EH (cell line): ENCODE data around the gene OR10C1.

ENCODE experiments used
- DNase-seq: peaks from one replicate; pipeline ENCODE4 v3.0.0-alpha.2; 2015; ENCODE audit warnings: low read depth

The OR10C1 gene

DNA sequence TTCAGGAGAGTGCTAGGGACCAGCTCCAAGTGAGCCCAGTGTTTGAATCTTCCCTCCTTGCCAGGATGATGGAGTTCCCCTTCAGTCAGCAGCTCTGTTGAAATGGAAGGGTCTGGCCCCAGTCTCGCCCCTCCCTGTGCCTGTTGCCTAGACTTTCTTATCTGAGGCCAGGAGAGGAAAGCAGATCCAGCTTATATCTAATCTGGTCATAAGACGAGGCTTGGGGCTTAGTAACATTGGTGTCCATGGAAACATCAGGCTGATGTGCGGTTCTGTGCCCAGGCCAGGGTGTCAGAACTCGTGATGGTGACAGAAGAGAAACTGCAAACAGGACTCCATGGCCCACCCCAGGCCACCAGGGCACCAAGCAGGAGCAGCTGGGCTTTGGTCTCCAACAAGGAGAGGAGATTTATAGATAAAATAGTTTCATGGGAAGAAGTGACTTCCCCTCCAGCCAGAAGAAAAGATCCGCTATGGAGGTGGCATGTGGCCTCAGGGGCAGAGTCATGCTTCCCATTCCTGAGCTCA, 38.9 kb downstream of the OR10C1 start:
- no peak for DNase-seq

DNA sequence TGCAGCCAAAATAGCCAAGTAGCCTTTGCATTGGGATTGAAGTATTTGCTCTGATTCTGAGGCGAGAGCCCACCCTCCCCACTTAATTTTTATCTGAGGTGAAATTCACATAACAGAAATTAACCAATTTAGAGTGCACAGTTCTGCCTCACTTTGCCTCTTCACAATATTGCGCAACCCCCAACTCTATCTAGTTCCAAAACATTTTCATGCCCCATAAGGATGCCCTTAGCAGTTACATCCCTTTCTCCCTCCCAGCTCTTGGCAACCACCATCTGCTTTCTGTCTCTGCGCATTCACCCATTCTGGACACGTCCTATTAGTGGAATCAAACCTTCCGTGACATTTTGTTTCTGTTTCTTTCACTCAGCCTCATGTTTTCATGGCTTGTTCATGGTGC, 39.6 kb downstream of the OR10C1 start:
- no peak for DNase-seq

DNA sequence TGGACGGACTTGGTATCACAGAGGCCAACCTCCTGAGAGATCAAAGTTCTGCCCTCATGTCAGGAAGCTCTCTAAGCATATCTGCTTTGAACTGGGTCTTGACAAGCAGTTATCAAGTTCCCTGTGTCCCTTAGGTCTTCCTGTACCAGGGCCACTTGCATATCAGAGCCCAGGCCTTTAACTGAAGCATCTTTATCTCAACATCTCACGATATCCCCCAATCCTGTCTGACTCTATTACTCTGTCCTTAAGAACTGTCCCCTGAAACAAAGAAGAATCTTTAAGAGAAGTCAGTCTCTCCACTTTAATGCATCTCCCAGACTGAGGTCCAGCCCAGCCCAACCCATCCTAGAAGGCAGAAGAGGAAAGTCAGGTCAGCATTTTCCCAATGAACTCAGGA, 40.5 kb downstream of the OR10C1 start:
- DNase-seq = no peak

DNA sequence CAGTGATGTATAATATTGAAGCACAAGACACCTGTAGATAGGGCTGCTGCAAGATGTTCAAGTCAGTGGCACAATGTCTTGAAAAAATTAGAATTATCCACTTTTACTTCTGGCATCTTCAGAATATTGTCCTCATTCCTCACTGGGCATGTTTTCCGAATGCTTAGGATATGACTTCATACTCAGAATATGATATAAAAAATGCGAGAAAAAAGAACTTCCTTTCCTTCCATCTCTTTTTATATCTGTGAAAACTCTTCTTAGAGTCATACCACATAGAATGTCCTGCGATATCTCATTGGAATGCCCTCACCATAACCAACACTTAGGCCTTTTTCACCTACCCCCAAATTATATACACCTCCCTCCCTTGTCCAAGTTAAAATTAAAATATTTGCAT, 44.1 kb downstream of the OR10C1 start:
- DNase-seq = no peak

DNA sequence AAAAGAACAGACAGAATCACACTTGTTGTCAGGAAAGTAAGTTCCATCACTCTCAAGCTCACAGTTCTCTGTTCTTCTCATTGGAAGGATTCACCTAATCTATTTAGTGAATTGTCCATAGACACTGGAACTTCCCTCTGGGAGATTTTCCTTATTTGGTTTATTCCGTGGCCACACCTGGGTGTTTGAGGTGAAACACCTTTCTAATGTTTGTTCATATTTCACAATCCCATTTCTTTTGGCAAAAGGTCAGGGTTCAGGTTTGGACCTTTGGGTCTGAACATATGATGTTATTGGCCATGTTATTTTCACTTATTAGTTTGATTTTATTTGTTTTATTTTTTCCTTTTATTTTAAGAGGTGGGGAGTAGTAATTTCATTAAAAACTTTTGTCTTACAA, 44.6 kb downstream of the OR10C1 start:
- DNase-seq = no peak

DNA sequence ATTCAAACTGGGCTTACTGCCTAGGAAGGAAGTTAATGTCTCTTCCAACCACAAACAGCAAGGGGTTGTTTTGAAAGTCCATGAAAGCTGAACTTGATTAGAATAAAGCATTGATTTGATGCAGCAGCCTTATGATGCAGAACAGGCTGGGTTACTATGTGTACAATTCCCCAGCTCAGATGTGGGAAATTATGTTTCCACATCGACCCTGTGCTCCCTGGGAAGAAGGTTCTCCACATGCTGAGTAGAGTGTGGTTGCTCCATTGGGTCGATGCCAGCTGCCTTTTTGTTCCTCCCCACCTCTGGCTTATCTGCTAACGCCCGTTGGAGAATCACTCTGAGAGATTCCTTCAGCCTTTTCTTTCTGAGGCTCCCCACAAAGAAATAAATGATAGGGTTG, 47.5 kb downstream of the OR10C1 start:
- no peak for DNase-seq

DNA sequence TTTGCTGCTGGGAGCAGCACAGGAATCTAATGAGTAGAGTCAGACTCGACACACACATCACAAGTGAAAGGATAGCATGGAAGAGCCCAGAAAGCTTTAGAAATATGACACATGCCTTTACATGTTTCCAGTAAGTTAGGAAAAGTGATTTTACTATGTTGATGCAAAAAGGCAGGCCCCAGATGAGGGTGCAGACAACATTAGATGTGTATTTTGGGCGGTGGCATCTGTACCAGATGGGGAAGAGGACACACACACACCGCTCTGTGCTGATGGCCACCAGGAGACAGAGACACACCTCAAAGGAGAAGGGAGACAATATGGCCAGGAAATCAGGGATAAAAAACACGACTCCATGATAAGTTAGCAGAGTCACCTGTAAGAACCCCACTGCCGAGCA, 48.0 kb downstream of the OR10C1 start:
- no peak for DNase-seq

DNA sequence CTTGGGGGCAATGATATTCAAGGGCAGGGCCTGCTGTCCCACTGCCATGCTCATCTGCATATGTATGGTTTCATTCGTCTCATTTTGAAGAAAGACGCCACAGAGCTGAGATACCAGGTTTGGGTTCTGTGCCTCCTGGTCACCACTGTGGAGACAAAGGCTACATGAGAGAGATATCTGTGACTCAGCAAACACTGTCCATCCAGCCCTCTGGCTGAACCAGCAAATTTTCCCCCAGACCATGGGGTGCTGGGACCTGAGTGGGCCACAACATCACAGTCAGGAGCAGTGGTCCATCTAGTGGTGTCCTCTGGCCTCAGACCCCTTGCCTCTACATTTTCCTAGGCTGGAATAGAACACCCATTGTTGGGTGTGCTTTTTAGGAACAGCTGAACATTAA, 48.6 kb downstream of the OR10C1 start, which contains the start of gene MAS1L:
Gene MAS1L, minus strand, starts transcription at position 297 of the 400 bp plus-strand sequence. Its CDS starts 54 bp downstream, at position 243.
- no peak for DNase-seq

DNA sequence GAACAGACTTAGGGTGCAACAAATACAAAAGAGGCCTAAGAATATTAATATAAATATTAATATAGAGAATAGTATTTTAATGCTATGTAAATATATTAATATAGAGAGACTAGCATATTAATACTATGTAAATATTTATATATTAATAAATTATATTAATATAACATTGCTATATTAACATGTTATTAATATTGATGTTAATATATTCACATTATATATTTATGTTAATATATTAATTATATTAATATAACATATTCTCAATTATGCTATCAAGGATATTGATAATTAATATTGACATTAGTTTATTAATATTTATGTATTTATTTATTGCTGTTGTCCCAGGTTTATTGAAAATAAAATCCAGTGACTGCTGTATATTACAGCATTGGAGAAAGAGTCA, 49.8 kb downstream of the OR10C1 start:
- no peak for DNase-seq

DNA sequence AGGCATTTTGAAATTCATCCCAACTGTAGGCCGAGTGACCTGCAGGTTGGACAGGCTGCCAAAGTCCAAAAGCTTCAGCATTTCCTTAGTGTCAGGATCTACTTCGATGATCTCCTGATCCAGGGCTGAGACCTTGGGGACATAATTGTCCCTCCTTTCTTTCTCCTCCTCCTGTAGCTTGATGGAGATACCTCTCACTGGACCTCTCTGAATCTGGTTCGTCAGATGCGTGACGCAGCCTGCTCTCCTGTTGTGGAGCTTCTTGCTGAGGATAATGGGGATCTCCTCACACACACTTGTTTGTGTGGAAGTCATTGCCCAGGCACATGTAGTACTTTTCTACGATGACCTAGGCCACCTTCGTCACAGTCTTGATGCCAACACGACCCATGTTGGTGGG, 50.2 kb downstream of the OR10C1 start:
- no peak for DNase-seq

DNA sequence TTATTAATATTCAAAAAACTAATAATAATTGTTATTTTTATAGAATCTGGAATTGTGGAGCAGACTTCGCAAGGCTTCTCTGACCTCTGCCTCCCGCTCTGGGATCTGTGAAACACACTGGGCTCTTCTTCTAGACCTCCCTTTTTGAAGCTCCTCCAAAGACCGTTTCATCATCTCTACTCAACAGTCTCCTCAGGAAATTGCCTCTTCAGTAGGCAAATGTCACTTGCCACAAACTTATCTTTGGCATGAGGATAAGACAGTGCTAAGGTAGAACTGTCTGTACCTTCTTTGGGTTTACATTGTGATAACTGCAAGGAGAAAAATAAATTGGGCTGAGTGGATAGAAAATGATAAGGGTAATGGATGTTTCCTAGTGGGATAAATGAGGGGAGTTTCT, 50.9 kb downstream of the OR10C1 start:
- no peak for DNase-seq

DNA sequence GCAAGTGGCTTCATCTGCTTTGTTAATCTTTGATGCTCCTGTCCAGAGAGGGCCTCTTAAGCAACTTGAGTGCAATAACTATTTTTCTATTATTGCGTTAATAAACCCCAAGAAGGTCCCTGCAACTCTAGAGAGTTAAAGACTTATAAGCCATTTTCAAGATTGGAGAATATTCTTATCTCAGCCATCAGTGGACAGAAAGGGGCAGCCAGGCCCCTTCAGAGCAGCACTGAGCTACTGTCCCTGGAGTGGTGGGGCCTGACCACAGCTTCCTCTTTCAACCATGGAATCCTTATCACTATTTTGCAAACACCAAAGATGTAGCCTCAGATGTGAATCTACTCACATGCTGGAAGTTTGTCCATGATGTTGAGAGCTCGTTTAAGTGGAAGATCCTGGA, 51.4 kb downstream of the OR10C1 start:
- DNase-seq = no peak
